GM21423 (cell line): Measurements from ENCODE around the gene RGL3.
"Not testable (repeated sequence)": the region's sequence is repeated elsewhere in the genome, so short reads cannot be mapped to it uniquely, and the experiment has no call there.

ENCODE experiments used
- ATAC-seq: cut with Tn5 transposase; IDR thresholded peaks from one replicate; pipeline ENCODE4 v1.9.1; 2021; ENCODE audit warnings: mild to moderate bottlenecking, moderate library complexity; ENCODE audit not compliant: unreplicated experiment

The RGL3 gene

DNA sequence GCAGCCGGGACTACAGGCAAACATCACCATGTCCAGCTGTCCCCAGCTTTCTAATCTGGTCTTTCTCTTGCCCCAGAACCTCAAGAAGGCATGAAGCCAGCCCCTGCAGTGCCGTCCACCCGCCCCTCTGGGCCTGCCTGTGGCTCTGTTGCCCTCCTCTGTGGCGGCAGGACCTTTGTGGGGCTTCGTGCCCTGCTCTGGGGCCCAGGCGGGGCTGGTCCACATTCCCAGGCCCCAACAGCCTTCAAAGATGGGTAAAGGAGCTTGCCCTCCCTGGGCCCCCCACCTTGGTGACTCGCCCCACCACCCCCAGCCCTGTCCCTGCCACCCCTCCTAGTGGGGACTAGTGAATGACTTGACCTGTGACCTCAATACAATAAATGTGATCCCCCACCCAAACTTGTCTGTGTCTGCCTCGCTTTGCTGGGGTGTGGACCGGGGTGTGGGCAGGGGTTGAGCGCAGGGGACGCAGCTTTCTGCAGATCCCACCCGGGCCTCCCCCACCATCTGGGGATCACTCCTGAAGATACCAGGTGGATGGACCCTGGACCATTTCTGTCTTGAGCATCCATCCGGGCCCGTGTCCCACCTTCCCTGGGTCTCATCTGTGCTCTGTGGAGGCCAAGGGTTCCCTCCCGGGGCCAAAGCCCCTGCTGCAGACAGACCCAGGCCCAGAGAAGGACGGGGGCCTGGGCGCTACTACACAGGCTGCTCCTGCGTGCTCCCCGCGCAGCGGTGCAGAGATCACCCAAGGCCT, 31.6 kb upstream of the RGL3 start:
- ATAC-seq = no peak

DNA sequence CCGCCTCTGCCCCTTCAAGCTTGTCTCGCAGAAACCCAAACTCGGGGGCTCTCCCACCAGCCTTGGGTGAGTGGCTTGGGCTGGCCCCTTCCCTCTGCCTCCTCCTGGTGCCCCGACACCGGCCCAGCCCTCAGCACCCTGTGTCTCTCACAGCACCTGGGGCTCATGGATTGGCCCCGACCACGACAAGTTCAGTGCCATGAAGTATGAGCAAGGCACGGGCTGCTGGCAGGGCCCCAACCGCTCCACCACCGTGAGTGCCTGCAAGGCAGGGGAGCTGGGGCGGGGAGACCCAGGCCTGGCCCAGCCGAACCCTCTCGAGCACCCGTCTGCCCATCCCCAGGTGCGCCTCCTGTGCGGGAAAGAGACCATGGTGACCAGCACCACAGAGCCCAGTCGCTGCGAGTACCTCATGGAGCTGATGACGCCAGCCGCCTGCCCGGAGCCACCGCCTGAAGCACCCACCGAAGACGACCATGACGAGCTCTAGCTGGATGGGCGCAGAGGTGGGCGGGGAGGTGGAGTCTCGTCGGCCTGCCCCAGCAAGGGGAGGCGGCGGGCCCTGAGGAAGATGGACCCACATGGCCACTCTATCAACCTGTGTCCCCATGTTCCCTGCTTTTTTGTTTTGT, 29.9 kb upstream of the RGL3 start:
- ATAC-seq = no peak

DNA sequence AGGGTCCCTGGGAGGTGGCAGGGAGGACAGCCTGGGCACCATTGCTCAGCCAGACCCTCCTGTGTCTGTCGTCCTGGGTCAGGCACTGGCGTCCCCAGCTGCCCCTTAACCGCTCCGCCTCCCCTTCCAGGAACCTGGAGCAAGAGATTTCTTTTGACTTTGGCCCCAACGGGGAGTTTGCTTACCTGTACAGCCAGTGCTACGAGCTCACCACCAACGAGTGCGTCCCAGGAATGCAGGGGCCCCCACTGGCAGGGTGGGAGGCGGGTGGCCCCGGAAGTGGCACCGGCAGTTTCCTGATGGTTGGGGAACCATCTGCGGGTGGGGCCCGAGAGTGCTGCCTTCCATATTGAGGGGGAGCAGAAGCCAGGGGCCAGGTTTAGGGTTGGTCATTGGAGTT, 29.3 kb upstream of the RGL3 start:
- ATAC-seq = no peak

DNA sequence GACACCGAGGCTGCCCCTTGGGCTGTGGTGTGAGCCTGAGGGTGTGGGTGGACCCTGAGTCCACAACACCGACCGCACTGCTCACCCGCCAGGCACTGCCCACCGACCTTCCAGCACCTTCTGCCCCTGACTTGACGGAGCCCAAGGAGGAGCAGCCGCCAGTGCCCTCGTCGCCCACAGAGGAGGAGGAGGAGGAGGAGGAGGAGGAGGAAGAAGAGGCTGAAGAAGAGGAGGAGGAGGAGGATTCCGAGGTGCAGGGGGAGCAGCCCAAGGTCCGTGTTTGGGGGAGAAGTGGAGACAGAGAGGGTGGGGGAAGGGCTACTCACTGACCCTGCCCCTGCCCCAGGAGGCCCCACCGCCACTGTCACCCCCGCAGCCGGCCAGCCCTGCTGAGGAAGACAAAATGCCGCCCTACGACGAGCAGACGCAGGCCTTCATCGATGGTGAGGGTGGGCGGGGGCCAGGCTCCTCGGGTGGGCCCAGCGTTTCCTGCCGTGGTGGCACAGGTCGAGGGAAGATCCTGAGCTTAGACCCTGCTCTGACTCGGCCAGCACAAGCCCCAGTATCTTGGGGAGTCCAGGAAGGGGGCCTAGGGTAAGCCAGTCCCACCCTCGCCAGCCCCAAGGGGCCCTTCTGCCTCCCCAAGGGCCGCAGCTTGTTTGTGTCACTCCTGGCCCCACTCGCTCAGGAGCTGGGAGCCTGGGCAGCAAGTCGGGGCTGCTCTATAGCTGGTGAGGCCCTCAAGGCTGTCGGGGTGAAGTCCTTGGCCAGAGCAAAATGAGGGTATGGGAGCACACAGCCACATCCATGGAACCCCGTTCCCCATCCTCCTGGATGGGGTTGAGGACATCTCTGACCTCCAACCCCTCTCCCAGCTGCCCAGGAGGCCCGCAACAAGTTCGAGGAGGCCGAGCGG, 28.5 kb upstream of the RGL3 start:
- ATAC-seq = no peak

- no peak for ATAC-seq
Measured at GRCh38 chr19:11446652-11447301, 27.7 kb upstream of the RGL3 start.

- ATAC-seq = no peak
Measured at GRCh38 chr19:11446271-11446651, 27.1 kb upstream of the RGL3 start.

- no peak for ATAC-seq
Measured at GRCh38 chr19:11445141-11445540, 26.0 kb upstream of the RGL3 start.

- no peak for ATAC-seq
Measured at GRCh38 chr19:11444059-11444458, 24.9 kb upstream of the RGL3 start.

- no peak for ATAC-seq
Measured at GRCh38 chr19:11437955-11438354, 18.8 kb upstream of the RGL3 start.

DNA sequence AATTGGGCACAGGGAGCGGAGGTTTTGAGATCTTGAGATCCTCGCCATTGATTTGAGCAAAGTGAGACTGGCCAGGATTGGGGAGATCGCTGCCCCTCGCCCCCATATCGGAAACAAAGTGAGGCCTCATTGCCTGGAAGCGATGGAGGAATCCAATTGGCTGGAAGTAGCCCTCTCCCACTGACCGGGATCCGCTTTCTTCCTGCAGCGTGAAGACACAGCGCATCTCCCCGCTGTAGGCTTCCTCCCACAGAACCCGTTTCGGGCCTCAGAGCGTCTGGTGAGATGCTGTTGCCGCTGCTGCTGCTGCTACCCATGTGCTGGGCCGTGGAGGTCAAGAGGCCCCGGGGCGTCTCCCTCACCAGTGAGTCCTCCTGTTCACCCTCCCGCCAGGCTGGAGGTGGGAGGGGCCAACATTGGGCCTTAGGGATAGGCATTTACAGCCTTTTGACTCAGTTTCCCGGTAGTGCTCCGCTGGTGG, 16.8 kb upstream of the RGL3 start:
- ATAC-seq = no peak

- ATAC-seq = peak; percentile 89
Measured at GRCh38 chr19:11435057-11435832, 16.1 kb upstream of the RGL3 start, which contains the start of the genes ODAD3 and PRKCSH. ODAD3 (minus strand) TSS chr19:11435121; CDS start chr19:11435016, 105 bp downstream. PRKCSH (plus strand) TSS chr19:11435635; CDS start chr19:11436118, 483 bp downstream.

- ATAC-seq = no peak
Measured at GRCh38 chr19:11434703-11435056, 15.6 kb upstream of the RGL3 start.

DNA sequence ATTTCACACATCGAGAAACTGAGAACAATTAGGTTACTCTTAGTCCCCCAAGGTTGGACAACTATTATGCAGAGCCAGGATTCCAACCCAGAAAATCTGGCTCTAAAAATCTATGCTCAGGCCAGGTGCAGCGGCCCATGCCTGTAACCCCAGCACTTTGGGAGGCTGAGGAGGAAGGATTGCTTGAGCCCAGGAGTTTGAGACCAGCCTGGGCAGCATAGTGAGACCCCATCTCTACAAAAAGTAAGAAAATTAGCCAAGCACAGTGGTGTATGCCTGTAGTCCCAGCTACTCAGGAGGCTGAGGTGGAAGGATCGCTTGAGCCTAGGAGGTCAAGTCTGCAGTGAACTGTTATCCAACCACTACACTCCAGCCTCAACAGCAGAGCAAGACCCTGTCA, 14.4 kb upstream of the RGL3 start:
- not testable (repeated sequence) for ATAC-seq

DNA sequence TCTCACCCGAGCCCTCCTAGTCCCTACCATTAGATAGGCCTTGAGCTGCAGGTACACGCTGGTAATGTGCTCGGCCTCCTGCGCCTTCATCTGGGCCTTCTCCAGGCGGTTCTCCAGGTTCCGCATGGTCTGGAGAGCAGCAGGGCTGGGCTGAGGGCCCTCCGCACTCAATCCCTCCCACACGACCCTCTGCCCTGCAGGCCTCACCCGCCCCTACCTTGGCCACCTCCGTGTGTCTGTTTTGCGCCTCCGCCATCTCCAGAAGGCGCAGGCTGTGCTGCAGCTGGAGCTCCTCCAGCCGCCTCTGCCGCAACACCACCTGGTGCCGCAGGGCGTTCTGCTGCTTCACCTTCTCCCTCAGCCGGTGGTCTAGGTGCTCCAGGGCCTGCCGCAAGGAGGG, 7.5 kb upstream of the RGL3 start:
- no peak for ATAC-seq

DNA sequence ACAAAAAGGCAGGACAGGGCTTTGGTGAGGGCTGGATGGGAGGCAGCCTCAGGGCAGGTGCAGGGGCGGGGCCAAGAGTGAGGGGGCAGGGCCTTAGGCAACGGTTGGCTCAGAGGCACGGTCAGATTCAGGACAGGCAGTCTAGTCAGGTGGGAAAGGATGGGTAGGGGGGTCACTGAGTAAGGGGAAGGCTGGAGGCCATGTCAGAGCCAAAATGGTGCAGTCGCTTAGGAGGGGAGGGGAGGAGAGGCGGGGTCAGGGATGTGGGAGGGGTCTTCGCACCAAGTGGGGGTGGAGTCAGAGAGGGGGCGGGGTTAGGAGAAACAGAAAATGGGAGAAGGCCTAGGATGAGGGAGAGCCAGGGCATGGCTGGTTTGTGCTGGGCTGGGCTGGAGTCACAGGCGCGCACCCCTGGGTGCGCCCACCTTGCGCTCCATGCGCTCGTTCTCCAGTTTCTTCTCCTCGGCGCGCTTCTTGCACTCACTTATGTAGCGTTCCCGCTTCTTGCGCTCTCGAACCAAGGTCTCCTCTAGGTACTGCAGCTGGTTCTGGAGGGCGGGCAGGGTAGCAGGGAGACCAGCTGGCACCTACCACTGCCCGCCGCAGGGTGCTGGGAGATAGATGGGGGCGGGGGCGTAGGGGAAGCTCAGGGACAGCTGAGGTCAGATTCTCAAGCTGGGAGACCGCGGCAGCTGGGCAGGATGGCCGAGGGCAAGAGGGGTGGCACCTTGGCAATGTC, 6.8 kb upstream of the RGL3 start:
- no peak for ATAC-seq

- no peak for ATAC-seq
Measured at GRCh38 chr19:11423791-11424181, 4.7 kb upstream of the RGL3 start.

GRCh38 chr19:11423164-11423790, 4.2 kb upstream of the RGL3 start:
- ATAC-seq = no peak

DNA sequence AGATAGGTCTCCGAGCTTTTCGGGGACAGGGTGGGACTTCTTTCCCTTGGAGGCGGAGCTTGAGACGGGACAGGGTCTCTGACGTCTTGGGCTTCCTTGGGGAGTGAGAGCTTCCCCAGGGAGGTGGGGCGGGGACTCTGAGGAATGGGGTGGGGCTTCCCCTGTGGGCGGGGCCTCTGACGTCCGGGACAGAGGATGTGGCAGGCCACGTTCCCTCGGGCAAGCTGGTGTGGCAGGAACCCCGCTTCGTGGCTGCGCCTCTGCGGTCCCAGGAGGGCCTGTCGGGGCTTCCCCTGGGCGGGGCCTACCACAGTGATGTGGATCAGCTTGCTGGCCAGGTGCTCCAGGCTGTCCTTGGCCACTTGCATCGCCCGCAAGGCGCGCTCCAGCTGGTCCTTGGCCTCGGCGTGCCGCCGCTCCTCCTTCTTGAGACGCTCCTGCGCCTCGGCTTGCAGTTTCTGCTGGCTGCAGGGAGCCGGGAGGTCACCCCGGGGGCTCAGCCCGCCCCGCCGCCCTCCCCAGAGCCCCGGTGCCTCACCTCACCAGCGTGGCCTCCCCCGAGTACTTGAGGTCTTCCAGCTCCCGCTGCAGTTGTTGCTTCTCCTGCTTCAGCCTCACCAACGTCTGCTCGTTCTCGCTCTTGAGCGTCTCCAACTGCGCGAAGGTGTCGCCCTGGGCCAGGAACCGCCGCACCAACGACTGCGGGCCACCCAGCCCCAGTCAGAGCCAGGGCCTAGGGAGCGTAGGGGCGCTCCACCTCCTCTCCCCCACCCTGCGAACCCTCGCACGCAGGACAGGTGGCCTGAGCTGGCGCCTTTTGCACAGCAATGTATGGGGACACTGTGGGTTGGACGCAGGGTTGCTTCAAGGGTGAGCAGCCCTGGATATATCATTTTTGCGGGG, 3.3 kb upstream of the RGL3 start:
- ATAC-seq = peak; percentile 74
